Measurements from ENCODE around the gene PLEK2. TPM values are rescaled to one million over a fixed set of nuclear protein-coding genes. Genes with fewer than 3 reads are reported as not detected.
"Not testable (repeated sequence)": the region's sequence is repeated elsewhere in the genome, so short reads cannot be mapped to it uniquely, and the experiment has no call there.

Gene PLEK2
- total RNA-seq, 1 donor from 2014 or later = not detected

DNA sequence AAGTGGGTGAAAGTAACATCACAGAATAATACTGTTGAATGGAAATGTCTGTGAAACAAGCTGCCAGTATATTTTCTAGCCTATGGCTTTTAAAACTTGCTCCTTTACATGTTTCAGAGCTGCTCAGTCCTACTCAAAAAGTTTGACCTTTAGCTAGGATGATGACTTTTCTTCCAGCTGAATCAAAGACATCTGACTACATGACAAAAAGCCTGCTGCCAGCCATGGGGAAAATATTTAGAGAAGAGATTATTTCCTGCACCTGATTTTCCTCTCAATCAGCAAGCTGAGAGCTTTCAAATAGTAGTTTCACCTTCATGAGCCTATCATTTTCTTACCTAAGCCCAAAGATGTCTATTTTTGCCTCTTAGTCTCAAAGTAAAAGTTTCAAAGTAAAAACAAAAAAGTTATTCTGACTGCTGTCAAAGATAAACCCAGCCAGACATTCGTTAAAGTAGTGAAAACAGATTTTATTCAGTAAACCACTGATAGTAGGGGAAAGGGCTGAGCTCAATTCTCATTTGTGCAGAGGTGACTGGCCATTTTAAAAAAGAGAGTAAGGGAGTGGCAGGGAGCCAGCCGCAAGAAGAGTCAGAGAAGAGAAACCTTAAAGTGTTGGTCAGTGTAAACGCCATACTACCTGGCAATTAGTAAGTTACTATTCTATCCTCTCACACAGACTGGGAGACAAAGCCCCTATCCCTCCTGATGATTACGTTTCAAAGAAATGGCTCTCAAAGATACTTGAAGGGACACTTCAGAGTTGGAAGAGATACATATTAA, 54.6 kb downstream of the PLEK2 start:
- Mint-ChIP-seq H3K36me3 (peaks cover 6% of the 10 kb centered on the region), H3K9me3 (no peaks in the 10 kb centered on the region), H3K4me3 (peak overlapping the region; percentile 98), H3K4me1 (peaks cover 34% of the 10 kb centered on the region), H3K27me3 (ENCODE audit: low read depth) (no peaks in the 10 kb centered on the region), H3K27ac (peak overlapping the region; percentile 38)
- TF ChIP-seq, protein P1, sequence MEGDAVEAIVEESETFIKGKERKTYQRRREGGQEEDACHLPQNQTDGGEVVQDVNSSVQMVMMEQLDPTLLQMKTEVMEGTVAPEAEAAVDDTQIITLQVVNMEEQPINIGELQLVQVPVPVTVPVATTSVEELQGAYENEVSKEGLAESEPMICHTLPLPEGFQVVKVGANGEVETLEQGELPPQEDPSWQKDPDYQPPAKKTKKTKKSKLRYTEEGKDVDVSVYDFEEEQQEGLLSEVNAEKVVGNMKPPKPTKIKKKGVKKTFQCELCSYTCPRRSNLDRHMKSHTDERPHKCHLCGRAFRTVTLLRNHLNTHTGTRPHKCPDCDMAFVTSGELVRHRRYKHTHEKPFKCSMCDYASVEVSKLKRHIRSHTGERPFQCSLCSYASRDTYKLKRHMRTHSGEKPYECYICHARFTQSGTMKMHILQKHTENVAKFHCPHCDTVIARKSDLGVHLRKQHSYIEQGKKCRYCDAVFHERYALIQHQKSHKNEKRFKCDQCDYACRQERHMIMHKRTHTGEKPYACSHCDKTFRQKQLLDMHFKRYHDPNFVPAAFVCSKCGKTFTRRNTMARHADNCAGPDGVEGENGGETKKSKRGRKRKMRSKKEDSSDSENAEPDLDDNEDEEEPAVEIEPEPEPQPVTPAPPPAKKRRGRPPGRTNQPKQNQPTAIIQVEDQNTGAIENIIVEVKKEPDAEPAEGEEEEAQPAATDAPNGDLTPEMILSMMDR (IDR thresholded peaks at IDR 0.05; ENCODE audit: unreplicated experiment) = no peak
- no peak for DNase-seq (ENCODE audit: low spot score in 2 of 2, unreplicated experiment in 2 of 2)

DNA sequence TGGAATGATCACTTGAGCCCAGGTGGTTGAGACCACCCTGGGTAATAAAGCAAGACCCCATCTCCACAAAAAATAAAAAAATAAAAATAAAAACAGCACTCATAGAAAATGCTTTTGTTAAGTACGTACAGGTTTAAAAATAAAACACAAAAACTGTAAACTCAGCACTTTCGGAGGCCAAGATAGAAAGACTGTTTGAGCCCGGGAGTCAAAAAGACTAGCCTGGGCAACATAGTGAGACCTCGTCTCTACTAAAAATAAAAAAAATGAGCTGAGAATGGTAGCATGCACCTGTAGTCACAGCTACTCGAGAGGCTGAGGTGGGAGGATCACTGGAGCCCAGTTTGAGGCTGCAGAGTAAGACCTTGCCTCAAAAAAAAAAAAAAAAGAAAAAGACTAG, 59.9 kb downstream of the PLEK2 start:
- no peaks in the 10 kb centered on the region for H3K4me1 Mint-ChIP-seq
- H3K36me3 Mint-ChIP-seq = peaks cover 21% of the 10 kb centered on the region
- TF ChIP-seq, protein P1 (IDR thresholded peaks at IDR 0.05; ENCODE audit: unreplicated experiment) = no peak
- DNase-seq (ENCODE audit: low spot score in 2 of 2, unreplicated experiment in 2 of 2) = no peak
- H3K27me3 Mint-ChIP-seq (ENCODE audit: low read depth) = no peaks in the 10 kb centered on the region
- H3K27ac Mint-ChIP-seq = no peak overlapping the region
- no peak overlapping the region for H3K4me3 Mint-ChIP-seq
- H3K9me3 Mint-ChIP-seq = no peaks in the 10 kb centered on the region

DNA sequence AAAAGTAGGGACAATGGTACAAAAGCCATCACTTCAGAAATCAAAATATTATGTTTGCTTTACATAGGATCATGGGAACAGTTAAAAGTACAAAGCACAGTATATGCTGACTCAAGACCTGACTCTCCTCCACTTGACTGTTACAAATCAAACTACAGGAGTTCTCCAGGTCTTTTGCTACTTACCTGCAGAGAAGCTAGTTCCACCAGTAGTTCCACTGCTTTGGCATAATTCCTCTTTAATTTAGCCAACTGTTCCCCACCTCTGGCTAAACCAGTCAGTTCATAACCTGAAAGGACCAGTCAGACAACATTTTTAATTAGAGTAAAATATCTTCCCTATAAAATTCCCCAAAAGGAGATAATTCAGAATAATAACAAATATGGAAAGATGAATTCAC, 66.4 kb downstream of the PLEK2 start:
- Mint-ChIP-seq H3K27me3 (ENCODE audit: low read depth) (no peaks in the 10 kb centered on the region), H3K4me1 (no peaks in the 10 kb centered on the region), H3K36me3 (peaks cover 34% of the 10 kb centered on the region), H3K27ac (no peak overlapping the region), H3K9me3 (no peaks in the 10 kb centered on the region), H3K4me3 (no peak overlapping the region)
- no peak for DNase-seq (ENCODE audit: low spot score in 2 of 2, unreplicated experiment in 2 of 2)
- TF ChIP-seq, protein P1 (IDR thresholded peaks at IDR 0.05; ENCODE audit: unreplicated experiment) = no peak

DNA sequence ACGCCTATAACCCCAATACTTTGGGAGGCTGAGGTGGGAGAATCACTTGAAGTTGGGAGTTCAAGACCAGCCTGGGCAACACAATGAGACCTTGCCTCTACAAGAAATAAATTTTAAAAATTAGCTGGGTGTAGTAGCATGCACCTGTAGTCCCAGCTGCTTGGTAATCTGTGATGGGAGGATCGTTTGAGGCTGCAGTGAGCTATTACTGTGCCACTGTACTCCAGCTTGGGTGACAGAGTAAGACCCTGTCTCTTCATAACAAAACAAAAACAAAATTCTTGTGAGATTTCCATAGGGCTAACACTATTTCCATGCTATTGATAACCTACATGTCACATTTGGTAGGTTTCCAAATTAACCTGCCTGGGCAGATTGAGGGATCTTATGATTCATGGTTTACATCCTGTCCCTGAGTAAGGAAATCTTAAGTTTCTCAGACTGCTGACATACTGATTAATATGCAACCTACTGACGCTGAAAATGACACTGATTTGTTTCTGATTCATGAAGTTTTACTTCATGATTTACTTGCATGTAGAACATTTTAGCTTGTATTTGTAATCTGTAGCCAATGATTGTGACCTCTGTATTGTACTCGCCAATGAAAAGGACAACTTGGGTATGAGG, 68.2 kb downstream of the PLEK2 start:
- Mint-ChIP-seq H3K4me3 (no peak overlapping the region), H3K27me3 (ENCODE audit: low read depth) (no peaks in the 10 kb centered on the region), H3K9me3 (no peaks in the 10 kb centered on the region), H3K36me3 (peaks cover 35% of the 10 kb centered on the region), H3K4me1 (no peaks in the 10 kb centered on the region), H3K27ac (no peak overlapping the region)
- TF ChIP-seq, protein P1 (IDR thresholded peaks at IDR 0.05; ENCODE audit: unreplicated experiment) = no peak
- DNase-seq (ENCODE audit: low spot score in 2 of 2, unreplicated experiment in 2 of 2) = no peak

DNA sequence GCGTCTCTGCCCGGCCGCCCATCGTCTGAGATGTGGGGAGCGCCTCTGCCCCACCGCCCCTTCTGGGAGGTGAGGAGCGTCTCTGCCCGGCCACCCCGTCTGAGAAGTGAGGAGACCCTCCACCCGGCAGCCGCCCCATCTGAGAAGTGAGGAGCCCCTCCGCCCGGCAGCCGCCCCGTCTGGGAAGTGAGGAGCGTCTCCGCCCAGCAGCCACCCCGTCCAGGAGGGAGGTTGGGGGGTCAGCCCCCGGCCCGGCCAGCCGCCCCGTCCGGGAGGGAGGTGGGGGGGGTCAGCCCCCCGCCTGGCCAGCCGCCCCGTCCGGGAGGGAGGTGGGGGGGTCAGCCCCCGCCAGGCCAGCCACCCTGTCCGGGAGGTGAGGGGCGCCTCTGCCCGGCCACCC, 70.7 kb downstream of the PLEK2 start:
- DNase-seq (ENCODE audit: low spot score in 2 of 2, unreplicated experiment in 2 of 2); H3K4me1 Mint-ChIP-seq; H3K9me3 Mint-ChIP-seq; H3K4me3 Mint-ChIP-seq; H3K27me3 Mint-ChIP-seq (ENCODE audit: low read depth); H3K27ac Mint-ChIP-seq: not testable (repeated sequence)
- H3K36me3 Mint-ChIP-seq = peaks cover 42% of the 10 kb centered on the region

Small RNA genes within 50 kb of the gene (microRNA-seq; reads per million reads assigned to microRNA genes)
- not detected for gene MIR5694

Other genes with a start within 250 kb of the PLEK2 start
- 0.40 to 0.60 TPM (median 0.47 TPM) in 3 replicates for gene GARIN2, start 222.7 kb downstream of the PLEK2 start, total RNA-seq
- gene PALS1, start 170.7 kb downstream of the PLEK2 start, total RNA-seq = 36.5 to 43.0 TPM (median 39.7 TPM) in 3 replicates
- 41.7 to 45.2 TPM (median 41.9 TPM) in 3 replicates for gene ATP6V1D, start 52.4 kb downstream of the PLEK2 start, total RNA-seq
- gene EIF2S1, start 51.8 kb downstream of the PLEK2 start, total RNA-seq = 52.6 to 55.4 TPM (median 54.7 TPM) in 3 replicates
- gene TMEM229B, start 76.6 kb upstream of the PLEK2 start, total RNA-seq = 0.41 to 0.83 TPM (median 0.66 TPM) in 3 replicates
- 20.5 to 21.4 TPM (median 21.0 TPM) in 3 replicates for gene PLEKHH1, start 121.1 kb upstream of the PLEK2 start, total RNA-seq
- gene PIGH, start 188.1 kb upstream of the PLEK2 start, total RNA-seq = 11.4 to 13.4 TPM (median 11.9 TPM) in 3 replicates
- 2.5 to 4.5 TPM (median 2.9 TPM) in 3 replicates for gene ARG2, start 207.8 kb upstream of the PLEK2 start, total RNA-seq

Data from mesothelial cell of epicardium (in vitro differentiated cells).